Measurements from ENCODE around the gene KIRREL3.

The KIRREL3 gene

DNA sequence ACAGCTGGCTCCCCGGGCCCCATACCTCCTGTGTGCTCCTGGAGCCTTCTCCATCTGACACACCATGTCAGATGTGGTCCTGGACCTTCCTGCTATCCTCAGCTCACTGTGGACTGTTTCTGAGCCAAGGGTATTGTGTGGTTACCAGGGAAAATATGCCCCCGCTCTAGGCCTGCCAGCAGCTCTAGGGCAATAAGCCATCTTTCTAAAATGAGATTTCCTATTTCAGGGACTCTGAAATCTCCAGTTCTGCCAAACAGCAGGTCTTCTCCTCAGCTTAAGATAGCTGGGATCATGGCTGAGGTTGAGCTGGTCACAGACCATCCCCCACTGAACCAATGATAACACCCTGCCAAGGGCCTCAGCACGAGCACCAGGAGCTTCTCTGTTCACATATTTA lies 417.5 kb downstream of the KIRREL3 start:
- no peaks in the 10 kb centered on the region for H3K36me3 ChIP-seq (ENCODE audit: control insufficient read depth, insufficient read depth, low read length)
- no peak for DNase-seq (ENCODE audit: extremely low read depth, insufficient read length)
- no peak overlapping the region for H3K4me3 ChIP-seq (replicated peaks; ENCODE audit: low read depth, low read length)
- H3K27me3 ChIP-seq (replicated peaks; ENCODE audit: control insufficient read depth, insufficient read depth, low read length), result peaks cover 4% of the 10 kb centered on the region; the same call in 1 of the 2 replicates
- TF ChIP-seq, protein P1, sequence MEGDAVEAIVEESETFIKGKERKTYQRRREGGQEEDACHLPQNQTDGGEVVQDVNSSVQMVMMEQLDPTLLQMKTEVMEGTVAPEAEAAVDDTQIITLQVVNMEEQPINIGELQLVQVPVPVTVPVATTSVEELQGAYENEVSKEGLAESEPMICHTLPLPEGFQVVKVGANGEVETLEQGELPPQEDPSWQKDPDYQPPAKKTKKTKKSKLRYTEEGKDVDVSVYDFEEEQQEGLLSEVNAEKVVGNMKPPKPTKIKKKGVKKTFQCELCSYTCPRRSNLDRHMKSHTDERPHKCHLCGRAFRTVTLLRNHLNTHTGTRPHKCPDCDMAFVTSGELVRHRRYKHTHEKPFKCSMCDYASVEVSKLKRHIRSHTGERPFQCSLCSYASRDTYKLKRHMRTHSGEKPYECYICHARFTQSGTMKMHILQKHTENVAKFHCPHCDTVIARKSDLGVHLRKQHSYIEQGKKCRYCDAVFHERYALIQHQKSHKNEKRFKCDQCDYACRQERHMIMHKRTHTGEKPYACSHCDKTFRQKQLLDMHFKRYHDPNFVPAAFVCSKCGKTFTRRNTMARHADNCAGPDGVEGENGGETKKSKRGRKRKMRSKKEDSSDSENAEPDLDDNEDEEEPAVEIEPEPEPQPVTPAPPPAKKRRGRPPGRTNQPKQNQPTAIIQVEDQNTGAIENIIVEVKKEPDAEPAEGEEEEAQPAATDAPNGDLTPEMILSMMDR (IDR thresholded peaks at IDR 0.05; ENCODE audit: insufficient read depth, low read length, poor library complexity, severe bottlenecking), result no peak

DNA sequence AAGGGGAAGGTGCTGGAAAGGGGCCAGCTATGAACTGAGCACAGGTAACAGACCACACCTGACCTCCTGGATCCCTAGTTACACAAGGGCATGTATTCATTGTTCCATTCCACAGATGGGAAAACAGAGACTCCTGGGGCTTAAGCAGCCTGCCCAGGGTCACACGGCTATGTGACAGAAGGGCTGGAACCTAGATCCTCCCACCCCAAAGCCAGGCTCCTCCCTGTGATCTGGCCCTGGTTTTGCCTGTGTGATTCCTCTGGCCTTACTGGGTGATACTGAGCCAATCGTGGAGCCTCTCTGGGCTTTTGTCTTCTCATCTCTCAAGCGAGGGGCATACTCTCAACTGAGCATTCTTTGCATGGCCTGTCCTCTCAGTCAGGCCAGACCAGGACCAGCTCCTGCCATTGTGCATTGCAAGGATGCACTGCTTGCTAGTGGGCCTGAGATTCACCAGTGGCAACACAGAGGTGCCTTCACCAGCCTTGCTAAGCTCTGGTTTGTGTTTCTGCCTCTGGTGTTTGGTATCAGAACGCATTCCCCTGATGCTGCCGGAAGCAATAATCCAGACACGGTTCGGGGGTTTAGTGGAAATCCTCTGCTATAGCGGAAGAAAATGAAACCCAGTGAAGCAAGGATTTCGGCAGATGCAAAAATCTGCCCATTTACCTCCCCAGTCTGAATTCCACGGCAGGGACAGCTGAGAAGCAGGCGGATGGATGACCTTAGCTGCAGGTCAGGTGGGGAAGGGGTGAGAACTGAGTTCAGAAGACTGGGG lies 418.5 kb downstream of the KIRREL3 start:
- peaks cover 4% of the 10 kb centered on the region; the same call in 1 of the 2 replicates for H3K27me3 ChIP-seq (replicated peaks; ENCODE audit: control insufficient read depth, insufficient read depth, low read length)
- no peaks in the 10 kb centered on the region for H3K36me3 ChIP-seq (ENCODE audit: control insufficient read depth, insufficient read depth, low read length)
- no peak for DNase-seq (ENCODE audit: extremely low read depth, insufficient read length)
- H3K4me3 ChIP-seq (replicated peaks; ENCODE audit: low read depth, low read length), result no peak overlapping the region
- TF ChIP-seq, protein P1 (IDR thresholded peaks at IDR 0.05; ENCODE audit: insufficient read depth, low read length, poor library complexity, severe bottlenecking), result no peak

DNA sequence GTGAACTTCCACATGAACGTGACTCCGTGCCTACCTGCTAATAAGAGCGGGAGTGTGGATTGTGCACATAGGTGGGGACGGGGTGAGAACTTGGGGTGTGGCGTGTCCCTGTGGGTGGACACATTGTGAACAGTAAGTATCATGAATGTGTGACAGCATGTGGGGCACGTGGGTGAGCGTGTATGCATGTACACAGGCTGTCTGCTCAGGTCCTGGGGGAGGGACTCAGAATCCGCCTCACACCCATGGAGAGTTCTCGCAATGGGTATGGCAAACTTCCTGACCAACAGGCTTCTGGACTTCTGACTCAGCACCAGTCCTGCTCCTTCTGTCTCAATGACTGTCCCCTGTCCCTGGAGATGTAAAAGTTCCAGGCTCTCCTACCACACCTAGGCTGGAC lies 422.1 kb downstream of the KIRREL3 start:
- TF ChIP-seq, protein P1 (IDR thresholded peaks at IDR 0.05; ENCODE audit: insufficient read depth, low read length, poor library complexity, severe bottlenecking), result no peak
- H3K36me3 ChIP-seq (ENCODE audit: control insufficient read depth, insufficient read depth, low read length), result no peaks in the 10 kb centered on the region
- H3K4me3 ChIP-seq (replicated peaks; ENCODE audit: low read depth, low read length), result no peak overlapping the region
- DNase-seq (ENCODE audit: extremely low read depth, insufficient read length), result no peak
- H3K27me3 ChIP-seq (replicated peaks; ENCODE audit: control insufficient read depth, insufficient read depth, low read length), result peaks cover 4% of the 10 kb centered on the region

DNA sequence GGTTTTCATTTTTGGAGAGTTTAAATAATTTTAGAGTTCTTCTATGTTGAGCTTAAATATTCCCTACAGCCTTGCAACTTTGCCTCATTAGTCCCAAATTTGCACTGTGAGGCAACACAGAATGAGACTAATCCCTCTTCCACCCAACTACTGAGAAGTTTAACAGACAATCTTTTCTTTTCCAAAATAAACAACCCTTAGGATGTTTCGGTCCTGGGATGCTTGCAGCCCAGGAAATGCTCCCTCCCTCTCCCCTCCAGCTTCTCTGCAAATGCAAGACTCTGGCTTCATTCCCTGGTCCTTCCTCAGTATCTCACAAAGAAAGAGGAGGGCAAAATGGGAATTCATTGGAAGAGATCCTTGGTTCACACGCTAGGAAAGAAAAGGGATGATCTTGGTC lies 422.5 kb downstream of the KIRREL3 start:
- TF ChIP-seq, protein P1 (IDR thresholded peaks at IDR 0.05; ENCODE audit: insufficient read depth, low read length, poor library complexity, severe bottlenecking), result no peak

DNA sequence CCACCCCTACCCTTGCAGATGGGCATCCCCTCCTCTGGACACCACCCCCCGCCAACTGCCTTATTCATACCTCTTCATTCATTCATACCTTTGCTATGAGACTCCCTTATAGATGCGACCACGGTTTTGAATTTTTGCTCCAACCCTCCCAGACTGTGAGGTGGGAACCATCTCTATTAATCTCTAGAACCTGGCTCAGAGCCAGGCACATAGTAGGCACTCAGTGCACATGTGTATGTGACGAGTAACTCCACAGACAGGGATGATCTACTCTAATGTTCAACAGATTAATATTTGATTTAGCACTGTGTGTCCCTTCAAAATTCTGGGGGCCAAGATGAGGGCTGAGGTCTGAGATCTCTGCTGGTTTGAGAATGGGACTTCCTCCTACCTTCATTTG lies 424.7 kb downstream of the KIRREL3 start:
- no peaks in the 10 kb centered on the region for H3K36me3 ChIP-seq (ENCODE audit: control insufficient read depth, insufficient read depth, low read length)
- TF ChIP-seq, protein P1 (IDR thresholded peaks at IDR 0.05; ENCODE audit: insufficient read depth, low read length, poor library complexity, severe bottlenecking), result no peak
- DNase-seq (ENCODE audit: extremely low read depth, insufficient read length), result no peak
- peaks cover 5% of the 10 kb centered on the region for H3K27me3 ChIP-seq (replicated peaks; ENCODE audit: control insufficient read depth, insufficient read depth, low read length)
- H3K4me3 ChIP-seq (replicated peaks; ENCODE audit: low read depth, low read length), result no peak overlapping the region

More for the DNA sequence above, 422.5 kb downstream of the KIRREL3 start:
- peaks cover 4% of the 10 kb centered on the region for H3K27me3 ChIP-seq (replicated peaks; ENCODE audit: control insufficient read depth, insufficient read depth, low read length)
- DNase-seq (ENCODE audit: extremely low read depth, insufficient read length), result no peak
- no peak overlapping the region for H3K4me3 ChIP-seq (replicated peaks; ENCODE audit: low read depth, low read length)
- H3K36me3 ChIP-seq (ENCODE audit: control insufficient read depth, insufficient read depth, low read length), result no peaks in the 10 kb centered on the region
